Vagina (tissue), 2 donors: Measurements from ENCODE around the gene CCNDBP1. TPM values are rescaled to one million over a fixed set of nuclear protein-coding genes. Genes with fewer than 3 reads are reported as not detected.

Source experiments
- DNase-seq, 2 donors: peaks; one replicate each; pipeline ENCODE4 v3.0.0-alpha.2; 2017; ENCODE audit errors: extremely low spot score in 2 of 2
- H3K27ac ChIP-seq: fragments of 200-600 bp; sonication (generic); one replicate; pipeline ENCODE4 v1.5.1; 2019
- H3K27me3 ChIP-seq: fragments of 200-600 bp; sonication (generic); one replicate; pipeline ENCODE4 v1.5.1; 2019
- H3K36me3 ChIP-seq, 2 donors: fragments of 200-600 bp; sonication (generic); one replicate each; pipeline ENCODE4 v1.5.1; 2017 to 2019
- H3K4me1 ChIP-seq: fragments of 200-600 bp; sonication (generic); one replicate; pipeline ENCODE4 v1.5.1; 2019
- H3K4me3 ChIP-seq, 2 donors: fragments of 200-600 bp; sonication (generic); 1 replicate in 1 of 2; 2 replicates in 1 of 2; pipeline ENCODE4 v1.5.1; 2016 to 2019
- H3K9me3 ChIP-seq: fragments of 200-600 bp; sonication (generic); one replicate; pipeline ENCODE4 v1.5.1; 2019
- CTCF ChIP-seq, 3 experiments: fragments of 450-650 bp in 2 of 3; fragments of 200-600 bp in 1 of 3; sonication (generic) in 1 of 3; IDR thresholded peaks; one replicate each; pipeline ENCODE4 v1.5.1; 2017 to 2019; ENCODE audit warnings: antibody characterized with exemption in 3 of 3, mild to moderate bottlenecking in 2 of 3, moderate library complexity in 2 of 3
- POLR2A ChIP-seq, 2 donors: fragments of 450-650 bp; IDR thresholded peaks; one replicate each; pipeline ENCODE4 v1.6.1; 2017; ENCODE audit warnings: antibody characterized with exemption in 2 of 2, mild to moderate bottlenecking in 2 of 2, moderate library complexity in 2 of 2
- POLR2AphosphoS5 ChIP-seq, 2 donors: sonication (generic); formaldehyde crosslinking; IDR thresholded peaks; one replicate each; pipeline ENCODE4 v1.9.0; 2017; ENCODE audit warnings: antibody characterized with exemption in 2 of 2, mild to moderate bottlenecking in 2 of 2, low read depth in 1 of 2; ENCODE audit not compliant: insufficient read depth in 1 of 2
- intact Hi-C: fragments of 100-400 bp; cut with DNase I; formaldehyde crosslinking; loops from one replicate; pipeline ENCODE4 v1.15.1; 2023
- total RNA-seq: library from RNA; depleted of rRNA; stranded (reverse); fragments of >200 nt; gene quantifications from one replicate; pipeline ENCODE4 v1.2.3, GENCODE V29; 2016

CCNDBP1 gene
- total RNA-seq: 43.2 TPM

- no peak for DNase-seq
- Histone ChIP-seq H3K9me3 (no peaks in the 10 kb centered on the region), H3K27me3 (no peaks in the 10 kb centered on the region), H3K27ac (peak within 1 kb of the TSS; percentile 84), H3K36me3 (peaks cover 0 to 20% of the 10 kb centered on the region in 2 donors), H3K4me1 (peaks cover 17% of the 10 kb centered on the region), H3K4me3 (peak within 1 kb of the TSS; percentile 76 to 95)
- intact Hi-C loops: no loop called here
- TF ChIP-seq POLR2A (IDR thresholded peaks at IDR 0.05) (peak in 1 of 2 donors; percentile 54), CTCF (IDR thresholded peaks at IDR 0.05) (peak in 1 of 3 experiments; percentile 16), POLR2AphosphoS5 (IDR thresholded peaks at IDR 0.05; ENCODE audit: insufficient read depth in 1 of 2, low read depth in 1 of 2) (peak; percentile 18 to 84)
Observed at GRCh38 chr15:43185157-43186002, at the start of gene CCNDBP1. Gene CCNDBP1 (plus strand): TSS chr15:43185403. CDS start chr15:43185499, 96 bp downstream.

GRCh38 chr15:43143203-43143941, 41.8 kb upstream of the CCNDBP1 start:
- H3K36me3 ChIP-seq: peaks cover 0 to 26% of the 10 kb centered on the region in 2 donors

GRCh38 chr15:43144512-43144911, 40.7 kb upstream of the CCNDBP1 start:
- H3K4me1 ChIP-seq: no peaks in the 10 kb centered on the region
- no peak for DNase-seq
- TF ChIP-seq CTCF (IDR thresholded peaks at IDR 0.05) (no peak), POLR2A (IDR thresholded peaks at IDR 0.05) (no peak), POLR2AphosphoS5 (IDR thresholded peaks at IDR 0.05; ENCODE audit: insufficient read depth in 1 of 2, low read depth in 1 of 2) (no peak)
- H3K4me3 ChIP-seq: no peak overlapping the region
- peaks cover 0 to 21% of the 10 kb centered on the region in 2 donors for H3K36me3 ChIP-seq
- intact Hi-C loops: no loop called here
- no peaks in the 10 kb centered on the region for H3K27me3 ChIP-seq
- H3K9me3 ChIP-seq: no peaks in the 10 kb centered on the region
- H3K27ac ChIP-seq: no peak overlapping the region

More at GRCh38 chr15:43143203-43143941, 41.8 kb upstream of the CCNDBP1 start:
- Histone ChIP-seq H3K27ac (no peak overlapping the region), H3K4me1 (no peaks in the 10 kb centered on the region), H3K4me3 (no peak overlapping the region), H3K27me3 (no peaks in the 10 kb centered on the region), H3K9me3 (no peaks in the 10 kb centered on the region)
- intact Hi-C loops: no loop called here
- no peak for TF ChIP-seq CTCF (IDR thresholded peaks at IDR 0.05)
- no peak for TF ChIP-seq POLR2A (IDR thresholded peaks at IDR 0.05)
- TF ChIP-seq POLR2AphosphoS5 (IDR thresholded peaks at IDR 0.05; ENCODE audit: insufficient read depth in 1 of 2, low read depth in 1 of 2): no peak
- no peak for DNase-seq

GRCh38 chr15:43146184-43146583, 39.0 kb upstream of the CCNDBP1 start:
- intact Hi-C loops: no loop called here
- TF ChIP-seq CTCF (IDR thresholded peaks at IDR 0.05) (no peak), POLR2AphosphoS5 (IDR thresholded peaks at IDR 0.05; ENCODE audit: insufficient read depth in 1 of 2, low read depth in 1 of 2) (no peak), POLR2A (IDR thresholded peaks at IDR 0.05) (no peak)
- no peak for DNase-seq
- no peaks in the 10 kb centered on the region for H3K9me3 ChIP-seq
- no peak overlapping the region for H3K4me3 ChIP-seq
- peaks cover 0 to 15% of the 10 kb centered on the region in 2 donors for H3K36me3 ChIP-seq
- H3K27me3 ChIP-seq: no peaks in the 10 kb centered on the region
- no peak overlapping the region for H3K27ac ChIP-seq
- no peaks in the 10 kb centered on the region for H3K4me1 ChIP-seq
